GM18858 (cell line): ENCODE measurements around the gene RBMS1.

ENCODE experiments used
- ATAC-seq: cut with Tn5 transposase; IDR thresholded peaks from one replicate; pipeline ENCODE4 v1.9.1; 2021; ENCODE audit not compliant: unreplicated experiment

Gene RBMS1

DNA sequence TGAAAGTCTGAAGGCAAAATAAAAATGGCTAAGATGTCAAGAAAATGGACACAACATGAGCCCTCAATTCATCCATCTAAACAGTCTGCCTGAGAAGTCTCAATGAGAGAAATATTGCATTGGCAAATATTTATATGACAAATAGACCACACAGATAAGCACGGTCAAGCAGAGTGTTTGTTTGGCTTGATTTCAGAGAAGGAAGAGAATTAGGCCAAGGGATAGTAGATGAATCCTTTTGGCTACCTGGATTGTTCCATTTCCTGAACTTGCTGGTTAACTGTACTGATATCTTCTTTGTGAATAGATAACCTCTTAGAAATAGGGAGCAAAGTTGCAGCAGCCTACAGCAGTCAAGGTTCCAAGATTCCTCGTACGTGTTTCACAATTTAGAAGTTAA, 129.6 kb downstream of the RBMS1 start:
- no peak for ATAC-seq

DNA sequence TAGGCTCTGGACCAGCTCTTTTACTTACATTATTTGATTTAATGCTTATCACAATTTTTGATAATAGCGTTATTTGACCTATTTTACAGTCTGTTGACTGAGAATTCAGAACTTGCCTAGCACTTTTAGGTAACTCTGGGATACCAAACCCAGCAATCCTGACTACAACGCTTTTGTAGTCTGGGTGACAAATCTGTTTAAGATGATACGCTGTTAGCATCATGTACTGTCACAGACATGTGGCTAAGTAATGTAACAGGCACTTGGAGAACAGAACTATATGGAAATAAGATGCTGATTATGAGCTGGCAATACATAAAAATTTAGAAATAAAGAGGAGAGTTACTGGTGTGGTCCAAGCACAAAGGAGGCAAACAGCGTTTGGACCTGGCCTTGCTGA, 130.6 kb downstream of the RBMS1 start:
- ATAC-seq, result no peak

GRCh38 chr2:160362541-160362940, 131.1 kb downstream of the RBMS1 start:
- ATAC-seq, result no peak

DNA sequence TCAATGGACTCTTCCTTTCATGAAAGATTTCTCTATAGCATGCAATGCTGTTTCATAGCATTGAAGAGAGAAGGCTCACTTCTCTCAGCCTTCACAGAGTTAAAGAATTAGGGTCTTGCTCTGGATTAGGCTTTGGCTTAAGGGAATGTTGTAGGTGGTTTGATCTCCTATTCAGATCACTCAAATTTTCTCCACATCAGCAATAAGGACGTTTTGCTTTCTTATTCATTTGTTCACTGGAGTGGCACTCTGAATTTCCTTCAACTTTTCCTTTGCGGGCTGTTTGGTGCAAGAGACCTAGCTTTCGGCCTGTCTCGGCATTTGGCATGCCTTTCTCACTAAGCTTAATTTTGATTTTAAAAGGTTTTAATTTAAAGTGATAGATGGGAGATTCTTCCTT, 131.6 kb downstream of the RBMS1 start:
- no peak for ATAC-seq

DNA sequence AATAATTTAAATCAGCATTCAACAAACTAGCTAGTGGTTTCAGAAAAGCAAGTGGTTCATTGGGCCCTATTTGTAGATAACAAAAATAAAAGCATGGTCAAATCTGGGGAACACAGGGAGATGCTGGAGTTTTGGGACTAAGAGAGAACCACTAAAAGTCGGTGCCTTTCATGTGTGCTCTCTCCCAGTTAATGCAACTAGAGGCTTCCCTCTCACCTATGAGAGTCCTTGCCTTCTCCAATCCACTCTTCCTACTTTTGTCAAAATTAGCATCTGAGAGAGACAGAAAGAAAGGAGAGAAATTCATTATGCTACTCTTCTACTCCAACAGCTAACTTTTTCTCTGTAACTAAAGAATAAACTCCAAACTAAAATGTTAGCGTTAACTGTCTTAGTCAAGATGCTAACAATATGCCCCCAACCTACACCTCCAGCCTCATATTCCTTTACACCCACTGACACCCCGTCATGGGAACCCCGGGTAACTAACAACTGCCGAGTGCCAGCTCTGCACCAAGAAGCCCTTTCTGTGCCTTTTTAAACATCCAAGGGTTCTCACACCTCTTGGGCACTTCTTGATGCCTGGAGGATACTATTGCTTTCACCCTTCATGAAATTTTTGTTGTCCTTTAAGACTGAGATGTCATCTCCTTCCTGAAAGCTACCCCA, 133.4 kb downstream of the RBMS1 start:
- no peak for ATAC-seq

GRCh38 chr2:160358046-160358445, 135.6 kb downstream of the RBMS1 start:
- ATAC-seq, result no peak

DNA sequence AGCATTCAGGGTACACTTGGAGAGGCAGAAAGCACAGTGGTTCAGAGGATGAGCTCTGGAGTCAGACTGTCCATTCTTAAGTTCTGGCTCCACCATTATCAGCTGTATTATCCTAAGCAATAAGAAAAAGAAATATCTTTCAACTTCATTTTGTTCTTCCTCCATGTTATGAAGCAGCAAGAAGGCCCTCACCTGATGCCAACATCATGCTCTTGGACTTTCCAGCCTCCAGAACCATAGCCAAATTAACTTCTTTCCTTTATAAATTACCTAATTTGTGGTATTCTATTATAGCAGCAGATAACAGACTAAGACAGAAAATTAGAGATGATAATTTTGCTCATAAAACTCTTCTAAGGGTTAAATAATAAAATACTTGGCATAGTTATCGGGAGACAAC, 137.1 kb downstream of the RBMS1 start:
- ATAC-seq, result no peak

- ATAC-seq, result no peak
Observed at GRCh38 chr2:160355080-160355479, 138.5 kb downstream of the RBMS1 start.

GRCh38 chr2:160354677-160355076, 138.9 kb downstream of the RBMS1 start:
- ATAC-seq, result no peak

DNA sequence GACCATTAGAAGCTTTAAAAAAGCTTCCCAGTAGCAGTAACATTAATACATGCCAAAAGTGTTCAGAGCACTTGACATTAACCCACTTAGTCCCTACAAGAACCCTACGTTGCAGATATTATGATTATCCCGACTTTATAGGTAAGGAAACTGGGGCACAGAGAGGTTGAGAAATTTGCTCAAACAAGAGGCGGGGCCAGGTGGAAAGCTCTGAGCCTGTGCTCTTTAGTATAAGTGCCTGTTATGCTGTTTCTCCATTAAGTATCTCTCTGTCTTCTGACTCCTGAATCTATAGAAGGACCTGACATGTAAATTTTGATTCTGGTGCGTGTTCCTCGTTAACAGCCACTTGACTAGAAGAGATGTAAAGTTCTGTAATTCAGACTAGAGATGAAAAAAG, 139.8 kb downstream of the RBMS1 start:
- ATAC-seq, result no peak

GRCh38 chr2:160353166-160353565, 140.4 kb downstream of the RBMS1 start:
- no peak for ATAC-seq

DNA sequence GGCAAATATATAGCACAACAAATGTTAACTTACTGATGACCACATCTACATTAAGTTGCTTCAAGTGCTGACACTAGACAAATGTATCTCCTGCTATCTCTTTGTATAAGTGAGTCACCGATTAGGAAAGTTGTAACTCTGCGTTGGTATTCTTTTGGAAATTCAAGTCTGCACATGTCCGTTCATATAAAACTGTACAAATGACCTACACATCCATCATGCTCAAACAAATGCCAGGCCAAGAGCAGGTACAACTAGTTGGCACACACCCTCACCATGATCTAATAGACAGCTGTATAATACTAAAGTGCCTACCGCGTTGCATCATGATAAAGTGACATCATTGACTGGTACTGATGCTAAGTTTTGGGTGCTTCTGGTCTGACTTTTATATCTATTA, 141.1 kb downstream of the RBMS1 start:
- no peak for ATAC-seq

- ATAC-seq, result no peak
Observed at GRCh38 chr2:160351956-160352355, 141.7 kb downstream of the RBMS1 start.

DNA sequence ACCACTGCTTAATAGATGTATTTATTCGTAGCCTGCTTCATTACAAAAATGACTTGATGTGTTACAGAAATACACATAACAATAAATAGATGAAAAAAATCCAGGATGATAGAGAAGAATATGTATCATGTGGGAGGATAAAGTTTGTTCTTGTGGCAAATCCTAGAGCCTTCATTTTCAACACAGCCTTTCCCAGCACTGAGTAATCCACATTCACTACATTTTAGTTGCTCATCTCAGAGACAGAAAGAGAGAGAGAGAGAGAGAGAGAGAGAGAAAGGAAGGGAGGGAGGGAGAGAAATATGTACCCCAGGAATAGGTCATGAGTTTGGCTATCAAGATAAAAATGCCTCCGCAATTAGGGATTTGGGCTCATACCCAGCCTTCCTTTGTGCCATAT, 144.3 kb downstream of the RBMS1 start:
- no peak for ATAC-seq

DNA sequence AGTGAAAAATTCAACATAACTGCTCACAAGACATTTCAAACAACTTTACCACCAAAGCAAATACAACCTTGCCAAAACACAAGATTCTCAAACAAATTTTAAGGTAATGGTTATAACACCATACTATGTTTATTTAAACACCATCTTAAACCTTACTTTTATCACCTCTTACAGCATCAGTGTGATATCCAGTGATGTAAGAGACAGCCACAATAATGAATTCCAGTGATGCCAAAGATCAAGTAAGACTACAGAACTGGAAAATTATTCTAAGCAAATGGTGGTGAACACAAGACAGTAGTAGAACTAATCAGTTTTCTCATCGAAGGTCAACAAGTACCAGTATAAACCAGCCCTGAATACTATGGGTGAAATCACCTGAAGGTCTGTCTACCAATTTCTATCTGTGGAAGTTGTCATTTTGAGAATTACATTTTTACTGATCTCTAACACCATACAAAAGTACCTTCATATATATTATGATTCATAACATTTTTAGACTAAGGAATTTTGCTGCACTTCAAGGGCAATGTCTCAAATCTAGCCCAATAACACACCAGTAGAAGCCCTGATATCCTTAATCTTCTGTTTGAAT, 146.2 kb downstream of the RBMS1 start:
- no peak for ATAC-seq

GRCh38 chr2:160345071-160345764, 148.4 kb downstream of the RBMS1 start:
- no peak for ATAC-seq

DNA sequence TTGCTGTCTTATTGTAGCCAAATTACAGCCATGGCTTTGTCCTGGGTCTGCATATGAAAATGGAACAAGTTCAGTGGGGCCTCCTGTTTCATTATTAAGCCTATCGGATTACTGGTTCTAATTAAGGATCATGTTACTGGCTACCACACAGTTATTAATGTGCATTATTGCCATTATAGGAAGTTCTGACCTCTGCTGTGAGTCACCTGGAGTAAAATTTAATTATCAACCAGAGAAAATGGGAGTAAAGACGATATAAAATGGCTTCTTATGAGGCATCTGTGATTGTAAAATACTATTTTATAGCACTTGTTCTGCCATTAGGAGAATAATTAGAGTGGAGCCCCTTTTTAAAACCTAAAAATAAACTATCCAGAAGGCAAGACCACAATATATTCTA, 150.2 kb downstream of the RBMS1 start:
- ATAC-seq, result no peak

DNA sequence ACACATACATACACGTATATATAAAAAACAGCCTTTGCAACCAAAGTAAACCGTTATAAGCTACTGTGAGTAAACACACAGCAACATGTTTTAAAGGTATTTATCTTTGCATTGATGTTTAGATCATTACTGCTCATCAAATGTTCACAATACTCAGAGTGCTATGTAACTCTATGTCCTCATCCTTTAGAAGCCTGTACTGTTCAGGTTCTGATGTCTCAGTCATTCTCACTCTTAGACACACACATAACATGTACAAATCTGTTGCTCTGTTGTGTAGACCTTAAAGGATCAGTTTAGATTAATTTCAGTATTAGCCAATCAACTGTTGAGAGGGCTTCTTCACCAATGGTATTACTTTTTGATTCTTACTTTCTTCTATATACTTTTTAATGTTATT, 153.9 kb downstream of the RBMS1 start:
- ATAC-seq, result no peak

DNA sequence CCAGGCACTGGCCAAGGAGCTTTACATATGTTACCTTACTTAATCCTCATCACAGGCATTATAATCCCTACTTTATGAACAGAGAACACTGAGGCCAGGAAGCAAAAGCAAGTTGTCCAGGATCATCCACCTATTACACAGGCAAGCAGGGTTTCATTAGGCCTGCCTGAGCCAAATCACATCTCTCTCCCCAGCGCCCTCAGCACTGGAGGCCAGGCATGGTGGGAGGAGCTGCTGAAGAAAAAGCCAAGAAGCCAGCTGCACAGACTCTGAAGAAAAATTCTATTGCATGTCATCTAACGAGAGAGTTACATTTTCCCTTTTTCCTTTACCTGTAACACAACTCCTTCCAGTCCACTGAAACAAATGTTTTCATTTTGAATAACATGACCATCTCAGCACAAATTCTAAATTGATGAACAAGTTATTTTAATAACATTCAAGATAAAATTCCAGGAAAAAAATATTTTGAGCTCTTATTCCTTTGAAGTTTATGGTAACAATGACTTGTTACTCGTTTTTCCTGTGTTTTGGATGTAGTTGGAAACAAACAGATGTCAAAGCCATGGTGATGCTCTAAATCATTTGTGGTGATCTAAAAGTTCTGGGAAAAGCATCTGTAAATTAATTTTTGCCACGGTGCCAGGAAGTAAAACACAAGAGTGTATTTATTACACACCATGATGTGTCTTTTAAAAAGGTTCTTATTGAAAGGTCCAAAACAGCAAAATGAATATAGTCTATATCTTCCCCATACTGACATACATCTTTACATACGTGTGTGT, 154.5 kb downstream of the RBMS1 start:
- no peak for ATAC-seq

- ATAC-seq, result no peak
Observed at GRCh38 chr2:160337728-160338127, 155.9 kb downstream of the RBMS1 start.

DNA sequence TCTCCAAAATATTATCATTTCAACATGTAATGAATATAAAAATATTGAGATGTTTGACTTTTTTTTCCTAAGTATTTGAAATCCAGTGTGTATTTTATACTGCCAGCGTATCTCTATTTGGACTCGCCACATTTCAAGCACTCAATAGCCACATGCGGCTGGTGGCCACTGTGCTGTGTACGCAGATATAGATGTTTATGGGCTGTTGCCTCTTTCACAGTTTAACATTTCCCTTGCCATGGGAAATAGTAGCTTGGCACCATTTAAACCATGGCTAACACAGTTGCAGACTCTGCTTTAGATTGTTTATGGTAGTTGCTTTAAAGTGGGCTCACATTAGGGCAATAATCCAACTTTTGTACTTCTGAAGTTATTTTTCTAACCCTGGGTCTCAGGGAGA, 157.0 kb downstream of the RBMS1 start:
- no peak for ATAC-seq

- no peak for ATAC-seq
Observed at GRCh38 chr2:160336105-160336504, 157.5 kb downstream of the RBMS1 start.
